HepG2 (cell line): Measurements from ENCODE around the gene IMMT. TPM values are rescaled to one million over a fixed set of nuclear protein-coding genes. Genes with fewer than 3 reads are reported as not detected.

Source experiments
- ATAC-seq: fragments of 200-7000 bp; cut with Tn5 transposase; 3 replicates; pipeline ENCODE4 v1.9.1; 2020; ENCODE audit warnings: mild to moderate bottlenecking, moderate library complexity
- BruUV-seq: library from RNA; stranded (reverse); fragments of 400-500 nt; replicated peaks from 2 replicates; lab custom pipeline; 2021; lab: Mats Ljungman, UMichigan
- CTCF ChIA-PET: fragments of 300-600 bp; formaldehyde crosslinking; extraction: SDS; loops from one replicate; lab custom pipeline; 2021; ENCODE audit warnings: low total read pairs, inconsistent platforms, low intra/inter-chr PET ratio; lab: Yijun Ruan, JAX
- POLR2A ChIA-PET: fragments of 350-600 bp; sonication (Branson Sonifier 250); formaldehyde crosslinking; loops from one replicate; lab custom pipeline; 2020; ENCODE audit warnings: antibody characterized with exemption, inconsistent platforms; lab: Yijun Ruan, JAX
- DNase-seq: peaks from one replicate; pipeline ENCODE4 v3.0.0-alpha.2; 2015; ENCODE audit warnings: low spot score
- FAIRE-seq: peaks from 3 replicates; lab custom pipeline; 2011; peaks lifted over from hg19 to GRCh38; lab: Jason Lieb, UNC
- H2AFZ ChIP-seq: one replicate; pipeline ENCODE4 v1.6.1; 2011; ENCODE audit warnings: low read length, inconsistent platforms
- H3K27ac ChIP-seq: fragments of 300-600 bp; 3 replicates; pipeline ENCODE4 v1.8.0; 2011; ENCODE audit warnings: mixed run types, mild to moderate bottlenecking, mixed read lengths, low read length, inconsistent platforms; ENCODE audit not compliant: insufficient read depth; ENCODE audit errors: extremely low read length
- H3K27me3 ChIP-seq, 2 experiments: fragments of 200-600 bp in 1 of 2; 2 replicates in 1 of 2; 3 replicates in 1 of 2; pipeline versions ENCODE4 v1.6.0 to v1.8.0; 2011; ENCODE audit warnings: low read length in 2 of 2, mild to moderate bottlenecking in 2 of 2, moderate library complexity in 2 of 2, inconsistent platforms in 1 of 2; ENCODE audit not compliant: insufficient read depth in 2 of 2, control insufficient read depth in 1 of 2
- H3K36me3 ChIP-seq, 2 experiments: fragments of 200-600 bp in 1 of 2; replicated peaks in 1 of 2; 2 replicates in 1 of 2; 3 replicates in 1 of 2; pipeline versions ENCODE4 v1.5.1 to v1.8.0; 2011; ENCODE audit warnings: low read length in 2 of 2, inconsistent platforms in 1 of 2; ENCODE audit not compliant: insufficient read depth in 2 of 2, control insufficient read depth in 1 of 2
- H3K4me1 ChIP-seq: 2 replicates; pipeline ENCODE4 v1.5.1; 2012; ENCODE audit warnings: low read length, inconsistent platforms; ENCODE audit not compliant: insufficient read depth
- H3K4me2 ChIP-seq: 2 replicates; pipeline ENCODE4 v1.6.0; 2011; ENCODE audit warnings: low read depth, low read length, inconsistent platforms
- H3K4me3 ChIP-seq, 3 experiments: fragments of 200-600 bp in 1 of 3; sonication (generic), shearing (Covaris generic) in 1 of 3; replicated peaks in 1 of 3; 2 replicates each; pipeline ENCODE4 v1.5.1; 2011 to 2016; ENCODE audit warnings: low read length in 3 of 3, inconsistent platforms in 2 of 3, low read depth in 2 of 3, mild to moderate bottlenecking in 2 of 3, control low read depth in 1 of 3, mixed read lengths in 1 of 3; ENCODE audit not compliant: insufficient read depth in 1 of 3
- H3K79me2 ChIP-seq: one replicate; pipeline ENCODE4 v1.6.1; 2011; ENCODE audit warnings: low read length, inconsistent platforms; ENCODE audit not compliant: insufficient read depth
- H3K9ac ChIP-seq: 2 replicates; pipeline ENCODE4 v1.6.0; 2011; ENCODE audit warnings: mild to moderate bottlenecking, low read depth, low read length, inconsistent platforms; ENCODE audit not compliant: insufficient read depth
- H3K9me3 ChIP-seq: 2 replicates; pipeline ENCODE4 v1.5.1; 2012; ENCODE audit warnings: mild to moderate bottlenecking, low read length
- H4K20me1 ChIP-seq: 2 replicates; pipeline ENCODE4 v1.6.0; 2011; ENCODE audit warnings: inconsistent platforms, mild to moderate bottlenecking, low read length, moderate library complexity; ENCODE audit not compliant: insufficient read depth
- AGO2 ChIP-seq: fragments of 200-400 bp; formaldehyde crosslinking; optimal IDR thresholded peaks from 2 replicates; pipeline ENCODE3; 2017; ENCODE audit warnings: mild to moderate bottlenecking, low read depth, low read length, moderate library complexity
- ATF7-NPFF ChIP-seq: sonication (generic); formaldehyde crosslinking; IDR thresholded peaks from 2 replicates; pipeline ENCODE4 v1.8.1; 2023; ENCODE audit warnings: mild to moderate bottlenecking, low read depth, missing genetic modification reagents, moderate library complexity
- ZNF20 ChIP-seq: sonication (generic); formaldehyde crosslinking; IDR thresholded peaks from 2 replicates; pipeline ENCODE4 v1.4.0; 2020; ENCODE audit warnings: mild to moderate bottlenecking, moderate library complexity, missing genetic modification reagents
- ZNF512B ChIP-seq: sonication (generic); formaldehyde crosslinking; IDR thresholded peaks from 2 replicates; pipeline ENCODE4 v1.5.1; 2020; ENCODE audit warnings: missing genetic modification reagents, mild to moderate bottlenecking, borderline replicate concordance
- WGBS: methylation state at CpG from one replicate; pipeline ENCODE4 v1.1.6; 2017; ENCODE audit warnings: low lambda C conversion rate; 5-methylcytosine and 5-hydroxymethylcytosine counted together
- in situ Hi-C: cut with HindIII; loops from 2 replicates; pipeline ENCODE4 v1.10.0; 2017; ENCODE audit warnings: low pct_unique_long_range_greater_than_20kb; ENCODE audit not compliant: extremely low pct_ligation_motif_present
- intact Hi-C: fragments of 100-400 bp; cut with micrococcal nuclease; formaldehyde crosslinking; loops from one replicate; pipeline ENCODE4 v1.10.0; 2022; ENCODE audit not compliant: unreplicated experiment
- polyA plus RNA-seq, 8 experiments: library from polyadenylated mRNA; depleted of rRNA in 3 of 8; stranded (reverse) in 7 of 8; unstranded in 1 of 8; fragments of >200 nt; fragmentation: Illumina TruSeq in 4 of 8; extraction: Trizol in 4 of 8; gene quantifications; 2 replicates each; pipeline versions ENCODE4 v1.2.1 to v1.2.3, GENCODE V29; 2011 to 2016; ENCODE audit warnings: low read depth in 4 of 8, missing spikeins in 1 of 8, mixed read lengths in 1 of 8; ENCODE audit not compliant: insufficient read depth in 1 of 8
- total RNA-seq, 5 experiments: library from RNA; depleted of rRNA; stranded (reverse); fragments of >200 nt; fragmentation: Illumina TruSeq; extraction: Trizol; gene quantifications; 2 replicates each; pipeline ENCODE4 v1.2.3, GENCODE V29; 2016; ENCODE audit warnings: low read depth in 1 of 5

Gene IMMT
- total and polyA plus RNA-seq, 2 of the 13 experiments (the other 11 are each of a cell fraction or from before 2014, with no cell fraction given) = 63.5 to 119 TPM

- peaks cover 84% of the 10 kb centered on the region for H3K79me2 ChIP-seq
- H2AFZ ChIP-seq = no peak overlapping the region
- FAIRE-seq (no peak), ATAC-seq (no peak), DNase-seq (no peak)
- BruUV-seq = no TSS peak
- intact Hi-C loops (loop anchor here (5.0 kb wide), 3 partner anchors 35 to 335 kb away; partner anchors contain the start of genes IMMT, KDM3A and MRPL35), in situ Hi-C loops (no loop called here)
- peaks cover 12 to 42% of the 10 kb centered on the region in 2 experiments for H3K36me3 ChIP-seq
- ChIA-PET CTCF (no interaction called here), POLR2A (interaction anchor here (1.4 to 2.1 kb wide), 4 partner anchors 15 to 694 kb away, joined by 3 to 21 read pairs (median 4); partner anchors contain the start of gene IMMT)
- peaks cover 46% of the 10 kb centered on the region for H3K4me1 ChIP-seq
- H3K27me3 ChIP-seq = peaks cover 0 to 4% of the 10 kb centered on the region in 2 experiments; a peak in 2 of 5 replicates
- no peaks in the 10 kb centered on the region for H3K9me3 ChIP-seq
- H4K20me1 ChIP-seq = peaks cover 16% of the 10 kb centered on the region
- H3K27ac ChIP-seq = peak overlapping the region; percentile 81
- H3K9ac ChIP-seq = peak overlapping the region; percentile 94
- peak overlapping the region; percentile 78 for H3K4me2 ChIP-seq
- no peak for TF ChIP-seq ZNF20 (CRISPR knock-in tag)
- TF ChIP-seq ZNF512B (CRISPR knock-in tag) = no peak
- peak; percentile 12 for TF ChIP-seq AGO2
- no peak for TF ChIP-seq ATF7-NPFF (CRISPR knock-in tag)
- 6% methylated on average over 5 of the region's 5 CpGs for WGBS
- H3K4me3 ChIP-seq = peak overlapping the region; percentile 88 to 96 (median 93)
These were observed 88.2 kb downstream of the IMMT start for GRCh38 chr2:86107031-86107430.
